ENCODE data around the gene ATP11A. TPM values are rescaled to one million over a fixed set of nuclear protein-coding genes. Genes with fewer than 3 reads are reported as not detected.

ATP11A gene
- total RNA-seq, 1 experiment from 2014 or later, result 65.3 TPM

DNA sequence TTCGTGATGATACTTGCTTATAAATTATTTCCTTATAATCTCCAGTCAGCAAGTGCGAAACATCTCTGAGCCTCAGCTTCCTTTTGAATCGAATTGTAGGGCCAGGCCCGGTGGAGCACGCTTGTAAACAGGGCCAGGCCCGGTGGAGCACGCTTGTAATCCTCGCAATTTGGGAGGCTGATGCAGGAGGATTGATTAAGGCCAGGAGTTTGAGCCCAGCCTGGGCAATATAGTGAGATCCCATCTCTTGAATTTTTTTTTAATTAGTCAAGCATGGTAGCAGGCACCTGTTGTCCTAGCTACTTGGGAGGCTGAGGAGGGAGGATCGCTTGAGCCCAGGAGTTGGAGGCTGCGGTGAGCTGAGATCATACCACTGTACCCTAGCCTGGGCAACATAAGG, 163.0 kb downstream of the ATP11A start:
- Mint-ChIP-seq H3K4me1 (peaks cover 0 to 9% of the 10 kb centered on the region in 2 experiments; a peak in 2 of 4 replicates), H3K4me3 (no peak overlapping the region), H3K36me3 (ENCODE audit: insufficient read depth in 1 of 3, low read depth in 3 of 3) (peaks cover 28 to 85% (median 70%) of the 10 kb centered on the region in 3 experiments; a peak in 6 of 7 replicates), H3K27ac (no peak overlapping the region), H3K9me3 (peaks cover 0 to 2% of the 10 kb centered on the region in 2 experiments; a peak in 1 of 5 replicates), H3K27me3 (ENCODE audit: low read depth) (no peaks in the 10 kb centered on the region; the same call in 1 of the 2 replicates)
- H3K23ac ChIP-seq (ENCODE audit: insufficient read length, low read depth, low read length), result no peak overlapping the region
- H2AK5ac ChIP-seq (ENCODE audit: insufficient read length, low read length), result no peak overlapping the region
- H2BK12ac ChIP-seq (ENCODE audit: insufficient read length, low read depth, low read length), result no peak overlapping the region
- WGBS (ENCODE audit: extremely low coverage, insufficient read length, low lambda C conversion rate), result no CpG with 5 or more reads among the region's 10 CpGs
- no peak overlapping the region for H4K8ac ChIP-seq (replicated peaks; ENCODE audit: insufficient read length, low read depth, low read length)
- H3K9ac ChIP-seq (ENCODE audit: extremely low read depth, insufficient read length, low read length), result no peak overlapping the region
- H2BK5ac ChIP-seq (ENCODE audit: insufficient read length, low read length), result no peak overlapping the region
- H3K56ac ChIP-seq (ENCODE audit: insufficient read length, low read depth, low read length), result no peak overlapping the region
- no peak overlapping the region for H2BK20ac ChIP-seq (ENCODE audit: low read depth, low read length, poor library complexity, severe bottlenecking)
- no peaks in the 10 kb centered on the region for H3K23me2 ChIP-seq (ENCODE audit: insufficient read length, low read depth, low read length, poor library complexity, severe bottlenecking)
- no peak overlapping the region for H2AFZ ChIP-seq (ENCODE audit: low read length)
- H3T11ph ChIP-seq (ENCODE audit: low read length), result no peak overlapping the region
- no peaks in the 10 kb centered on the region for H4K20me1 ChIP-seq (ENCODE audit: control insufficient read depth, insufficient read depth, insufficient read length)
- H3K4me2 ChIP-seq (ENCODE audit: insufficient read depth, insufficient read length, low read length), result no peak overlapping the region
- DNase-seq, result no peak
- H4K5ac ChIP-seq (ENCODE audit: insufficient read length, low read depth, low read length), result no peak overlapping the region
- H3K14ac ChIP-seq (ENCODE audit: insufficient read depth, low read length), result no peak overlapping the region
- H3K27me3 ChIP-seq (ENCODE audit: insufficient read depth, low read length), result no peaks in the 10 kb centered on the region
- no peak overlapping the region for H3K18ac ChIP-seq (ENCODE audit: insufficient read length, low read depth, low read length)
- TF ChIP-seq, protein P1, sequence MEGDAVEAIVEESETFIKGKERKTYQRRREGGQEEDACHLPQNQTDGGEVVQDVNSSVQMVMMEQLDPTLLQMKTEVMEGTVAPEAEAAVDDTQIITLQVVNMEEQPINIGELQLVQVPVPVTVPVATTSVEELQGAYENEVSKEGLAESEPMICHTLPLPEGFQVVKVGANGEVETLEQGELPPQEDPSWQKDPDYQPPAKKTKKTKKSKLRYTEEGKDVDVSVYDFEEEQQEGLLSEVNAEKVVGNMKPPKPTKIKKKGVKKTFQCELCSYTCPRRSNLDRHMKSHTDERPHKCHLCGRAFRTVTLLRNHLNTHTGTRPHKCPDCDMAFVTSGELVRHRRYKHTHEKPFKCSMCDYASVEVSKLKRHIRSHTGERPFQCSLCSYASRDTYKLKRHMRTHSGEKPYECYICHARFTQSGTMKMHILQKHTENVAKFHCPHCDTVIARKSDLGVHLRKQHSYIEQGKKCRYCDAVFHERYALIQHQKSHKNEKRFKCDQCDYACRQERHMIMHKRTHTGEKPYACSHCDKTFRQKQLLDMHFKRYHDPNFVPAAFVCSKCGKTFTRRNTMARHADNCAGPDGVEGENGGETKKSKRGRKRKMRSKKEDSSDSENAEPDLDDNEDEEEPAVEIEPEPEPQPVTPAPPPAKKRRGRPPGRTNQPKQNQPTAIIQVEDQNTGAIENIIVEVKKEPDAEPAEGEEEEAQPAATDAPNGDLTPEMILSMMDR (conservative IDR thresholded peaks at IDR 0.05), result no peak
- no peak overlapping the region for H4K91ac ChIP-seq (ENCODE audit: insufficient read length, low read depth, low read length)
- no peaks in the 10 kb centered on the region for H3K79me1 ChIP-seq (ENCODE audit: insufficient read depth, low read depth, low read length, poor library complexity, severe bottlenecking)
- no peaks in the 10 kb centered on the region for H3K4me1 ChIP-seq (ENCODE audit: insufficient read depth, low read length)
- H2BK120ac ChIP-seq (ENCODE audit: low read depth, low read length, poor library complexity, severe bottlenecking), result no peak overlapping the region
- H3K27ac ChIP-seq (ENCODE audit: insufficient read length, low read depth, low read length), result no peak overlapping the region
- H2BK15ac ChIP-seq (ENCODE audit: low read depth, low read length), result no peak overlapping the region
- H3K9me3 ChIP-seq (ENCODE audit: control insufficient read depth, low read depth, low read length), result no peaks in the 10 kb centered on the region
- no peaks in the 10 kb centered on the region for H3K79me2 ChIP-seq (ENCODE audit: insufficient read depth, low read length)
- H3K4ac ChIP-seq (ENCODE audit: low read depth, low read length), result no peak overlapping the region

Measured in H9 (cell line).